GM11168 (cell line): ENCODE data around the gene RASGEF1C.
"Not testable (repeated sequence)": the region's sequence is repeated elsewhere in the genome, so short reads cannot be mapped to it uniquely, and the experiment has no call there.

ENCODE experiments used
- in situ Hi-C: fragments of 300-500 bp; cut with MboI; formaldehyde crosslinking; loops from one replicate; pipeline ENCODE4 v1.12.0; 2022; ENCODE audit warnings: low sequenced_read_pairs; ENCODE audit not compliant: unreplicated experiment

Gene RASGEF1C

DNA sequence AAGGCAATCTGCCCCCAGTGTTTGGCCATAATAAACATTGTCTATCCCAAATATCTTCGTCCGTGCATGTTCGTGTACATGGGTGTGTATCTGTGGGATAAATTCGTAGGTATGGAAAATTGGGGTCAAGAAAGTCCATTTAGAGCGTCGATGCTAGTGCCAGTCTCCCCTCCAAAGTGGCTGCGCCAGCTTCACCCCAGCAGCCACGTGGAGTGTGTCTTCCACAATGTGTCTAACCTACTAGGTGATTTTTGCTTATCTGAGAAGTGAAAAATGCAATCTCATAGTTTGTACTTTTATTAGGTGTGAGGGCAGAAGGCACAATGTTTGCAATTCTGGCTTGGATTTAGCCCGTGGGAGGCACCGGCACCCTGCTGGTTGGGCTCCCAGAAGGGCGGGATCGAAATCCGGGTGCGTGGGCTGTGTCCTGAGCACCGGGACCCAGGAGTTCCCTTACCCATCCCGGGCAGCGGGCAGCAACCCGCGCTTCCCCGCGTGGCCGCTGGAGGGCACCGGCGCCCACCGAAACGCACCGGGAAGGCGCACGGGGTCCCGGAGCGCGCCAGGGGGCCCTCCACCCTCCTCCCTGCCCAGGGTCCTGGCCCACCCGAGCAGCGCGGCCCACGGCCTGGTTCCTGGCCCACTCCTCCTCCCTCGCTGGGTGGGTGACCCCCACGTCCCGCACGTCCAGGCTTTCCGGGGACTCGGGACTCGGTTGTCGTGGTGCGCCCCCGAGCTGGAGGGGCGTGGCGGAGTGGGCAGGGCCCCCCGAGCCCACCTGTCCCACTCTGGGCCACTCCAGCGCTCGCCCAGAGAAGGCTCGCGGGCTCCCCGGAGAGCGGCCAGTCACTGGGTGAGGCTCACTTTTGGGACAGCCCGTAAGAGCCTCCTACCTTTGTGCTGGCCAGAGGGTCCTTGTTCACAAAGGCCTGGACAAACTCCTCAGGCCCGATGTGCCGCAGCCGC lies 82.0 kb downstream of the RASGEF1C start:
- in situ Hi-C loops: no loop called here

DNA sequence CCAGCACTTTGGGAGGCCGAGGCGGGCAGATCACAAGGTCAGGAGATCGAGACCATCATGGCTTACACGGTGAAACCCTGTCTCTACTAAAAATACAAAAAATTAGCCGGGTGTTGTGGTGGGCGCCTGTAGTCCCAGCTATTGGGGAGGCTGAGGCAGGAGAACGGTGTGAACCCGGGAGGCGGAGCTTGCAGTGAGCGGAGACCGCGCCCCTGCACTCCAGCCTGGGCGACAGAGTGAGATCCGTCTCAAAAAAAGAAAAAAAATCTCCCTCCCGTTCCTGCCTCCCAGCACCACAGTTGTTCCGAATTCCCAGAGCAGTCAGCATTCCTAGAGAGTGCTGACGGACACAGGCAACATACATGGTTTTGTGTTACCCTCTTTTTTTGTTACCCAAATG lies 82.9 kb downstream of the RASGEF1C start:
- in situ Hi-C loops: not testable (repeated sequence)

DNA sequence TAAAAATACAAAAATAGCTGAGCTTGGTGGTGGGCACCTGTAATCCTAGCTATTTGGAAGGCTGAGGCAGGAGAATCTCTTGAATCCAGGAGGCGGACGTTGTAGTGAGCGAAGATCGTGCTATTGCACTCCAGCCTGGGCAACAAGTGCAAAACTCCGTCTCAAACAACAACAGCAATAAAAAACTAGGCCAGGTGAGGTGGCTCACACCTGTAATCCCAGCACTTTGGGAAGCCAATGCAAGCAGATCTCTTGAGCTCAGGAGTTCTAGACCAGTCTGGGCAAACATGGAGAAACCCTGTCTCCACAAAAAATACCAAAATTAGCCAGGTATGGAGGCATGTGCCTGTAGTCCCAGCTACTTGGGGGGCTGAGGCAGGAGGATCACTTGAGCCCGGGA lies 84.3 kb downstream of the RASGEF1C start:
- in situ Hi-C loops: not testable (repeated sequence)

DNA sequence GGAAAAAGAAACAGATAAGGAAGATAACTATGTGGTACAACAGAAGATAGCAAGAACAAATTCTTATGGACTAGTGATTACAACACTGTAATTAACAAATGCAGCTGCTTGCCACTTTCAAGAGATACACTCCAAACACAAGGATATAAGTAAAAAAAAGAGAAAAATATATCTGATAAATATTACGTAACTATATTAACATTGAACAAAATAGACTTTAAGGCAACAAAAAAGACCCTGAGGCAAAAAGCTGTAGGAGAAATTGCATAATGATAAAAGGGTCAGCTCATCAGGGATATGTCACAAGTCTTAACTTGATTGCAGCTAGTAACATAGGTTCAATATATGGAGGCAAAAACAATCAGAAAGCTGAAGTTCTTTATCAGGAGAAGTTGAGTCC lies 86.1 kb downstream of the RASGEF1C start:
- in situ Hi-C loops: no loop called here

GRCh38 chr5:180121826-180122413 lies 87.1 kb downstream of the RASGEF1C start:
- in situ Hi-C loops: no loop called here

GRCh38 chr5:180120237-180121101 lies 88.5 kb downstream of the RASGEF1C start:
- in situ Hi-C loops: no loop called here

DNA sequence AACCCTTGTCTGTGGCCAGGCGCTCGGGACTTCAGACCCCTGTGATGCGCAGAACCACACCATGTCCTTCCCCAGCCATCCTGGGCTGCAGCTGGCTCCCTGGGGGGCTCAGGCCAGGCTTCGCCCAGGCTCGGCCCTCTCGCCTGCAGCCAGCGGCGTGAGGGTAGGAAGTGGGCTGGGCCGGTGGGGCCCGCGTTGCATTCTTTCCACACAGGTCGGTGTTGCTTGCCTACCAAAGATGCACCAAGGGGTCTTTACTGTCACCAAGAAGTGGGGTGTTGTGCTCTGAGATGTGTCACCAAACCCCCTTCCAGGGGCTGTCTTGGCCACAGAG lies 89.1 kb downstream of the RASGEF1C start:
- in situ Hi-C loops: no loop called here

GRCh38 chr5:180119031-180119902 lies 89.7 kb downstream of the RASGEF1C start:
- in situ Hi-C loops: no loop called here

DNA sequence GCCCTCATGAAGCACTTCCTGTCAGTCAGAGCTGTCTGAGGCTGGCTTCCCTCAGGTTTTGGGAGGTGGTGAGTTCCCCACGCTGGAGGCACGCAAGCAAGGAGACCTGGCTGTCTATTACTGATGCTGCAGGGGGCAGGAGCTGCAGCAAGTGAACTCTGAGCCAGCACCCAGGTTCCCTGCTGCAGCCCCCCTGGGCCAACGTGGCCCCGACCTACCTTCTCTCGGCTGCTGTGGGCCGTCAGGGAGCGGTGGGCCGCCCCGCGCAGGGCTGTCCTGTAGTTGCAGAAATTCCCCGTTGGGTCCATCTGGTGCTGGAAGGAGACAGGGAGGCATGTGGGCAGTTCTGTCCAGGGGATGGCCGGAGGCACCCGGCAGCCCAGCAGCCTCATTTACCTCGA lies 90.6 kb downstream of the RASGEF1C start:
- in situ Hi-C loops: no loop called here

DNA sequence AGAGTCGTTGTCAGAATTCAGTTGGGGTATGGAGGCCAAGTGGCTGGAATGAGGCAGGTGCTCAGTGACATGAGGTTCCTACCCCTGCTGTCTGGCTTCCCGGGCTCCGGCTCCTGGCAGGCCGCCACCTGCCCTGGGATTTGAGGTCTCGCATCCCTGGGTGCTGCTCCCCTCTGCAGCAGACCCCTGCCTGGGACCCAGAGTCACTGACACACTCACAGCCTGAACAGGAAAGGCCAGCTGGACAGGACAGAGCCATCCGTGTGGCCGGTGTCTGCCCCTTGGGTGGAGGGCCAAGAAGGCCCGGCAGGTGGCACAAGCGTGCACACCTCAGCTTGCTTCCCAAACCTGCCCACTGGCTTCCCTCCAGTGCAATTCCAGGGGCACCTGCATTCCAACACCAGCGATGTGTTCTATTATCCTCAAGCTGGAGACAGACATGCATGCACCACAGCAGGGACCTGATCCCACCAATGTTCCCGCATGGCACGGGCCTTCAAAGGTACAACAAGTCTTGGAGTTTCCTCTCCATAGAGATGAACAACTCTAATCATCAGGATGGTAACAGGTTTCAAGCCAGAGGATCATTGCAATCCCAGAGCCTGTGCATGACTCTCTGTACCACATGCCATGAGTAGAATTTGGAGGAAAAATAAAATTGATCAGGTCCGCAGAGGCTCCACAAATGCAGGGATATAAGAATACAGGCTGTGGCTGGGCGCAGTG lies 91.8 kb downstream of the RASGEF1C start:
- in situ Hi-C loops: no loop called here

GRCh38 chr5:180116077-180116999 lies 92.7 kb downstream of the RASGEF1C start:
- in situ Hi-C loops: no loop called here

DNA sequence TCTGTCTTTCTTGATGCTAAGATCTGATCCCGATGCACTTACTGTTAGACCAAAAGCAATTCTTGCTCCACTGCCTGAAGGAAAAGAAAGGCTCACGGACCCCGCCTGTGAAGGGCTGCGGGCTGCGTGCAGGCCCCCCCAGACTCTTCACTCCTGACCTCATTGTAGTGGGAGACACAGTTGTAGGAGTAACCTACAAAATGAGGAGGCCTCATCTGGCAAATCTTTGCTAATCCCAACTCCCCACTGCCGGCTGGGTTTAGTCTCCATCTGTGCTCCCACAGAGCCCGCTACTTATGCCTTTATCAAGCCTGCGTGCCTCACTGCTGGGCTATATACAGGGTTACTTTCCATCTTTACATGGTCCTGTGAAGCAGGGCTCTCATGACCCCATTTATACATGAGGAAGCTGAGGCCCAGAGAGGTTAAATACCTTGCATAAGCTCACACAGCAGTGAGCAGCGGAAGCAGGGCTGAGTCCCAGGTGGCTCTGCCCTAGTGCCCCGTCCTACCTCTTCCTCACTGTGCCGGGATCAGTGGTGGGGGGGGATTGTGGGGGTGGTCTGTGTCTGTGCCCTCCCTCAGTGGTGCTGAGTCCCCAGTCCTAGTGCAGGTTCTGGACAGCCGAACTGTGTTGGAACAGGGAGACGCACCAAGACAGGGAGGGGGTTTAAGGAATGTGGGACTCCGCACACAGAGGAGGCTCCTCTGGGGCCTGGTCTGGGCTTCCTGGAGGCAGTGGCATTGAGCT lies 93.5 kb downstream of the RASGEF1C start:
- in situ Hi-C loops: no loop called here

- in situ Hi-C loops: no loop called here
Measured at GRCh38 chr5:180114304-180115003, 94.6 kb downstream of the RASGEF1C start.

GRCh38 chr5:180113660-180114303 lies 95.2 kb downstream of the RASGEF1C start:
- in situ Hi-C loops: no loop called here

- in situ Hi-C loops: no loop called here
Measured at GRCh38 chr5:180112181-180112861, 96.7 kb downstream of the RASGEF1C start.
